Activated CD4-positive, alpha-beta T cell treated with anti-CD3 and anti-CD28 coated beads for 36 hours (primary cell): ENCODE measurements around the gene CAPRIN1. TPM values are rescaled to one million over a fixed set of nuclear protein-coding genes. Genes with fewer than 3 reads are reported as not detected.
"Not testable (repeated sequence)": the region's sequence is repeated elsewhere in the genome, so short reads cannot be mapped to it uniquely, and the experiment has no call there.

ENCODE experiments used
- ATAC-seq: fragments of 200-7000 bp; cut with Tn5 transposase; one replicate; pipeline ENCODE4 v1.10.0; 2021; ENCODE audit warnings: mild to moderate bottlenecking, moderate library complexity
- CTCF ChIA-PET: fragments of 350-600 bp; sonication (Branson Sonifier 250); formaldehyde crosslinking; loops from one replicate; lab custom pipeline; 2021; ENCODE audit warnings: antibody characterized with exemption; lab: Charles Lee
- POLR2A ChIA-PET: fragments of 350-600 bp; sonication (Branson Sonifier 250); formaldehyde crosslinking; loops from one replicate; lab custom pipeline; 2021; ENCODE audit warnings: antibody characterized with exemption, inconsistent platforms; lab: Charles Lee
- DNase-seq: peaks from one replicate; pipeline ENCODE4 v3.0.0-alpha.2; 2020
- H3K27ac Mint-ChIP-seq: one replicate; pipeline ENCODE4 v1.8.0; 2021; ENCODE audit warnings: mixed read lengths
- H3K27me3 Mint-ChIP-seq: one replicate; pipeline ENCODE4 v1.8.0; 2021; ENCODE audit warnings: mixed read lengths
- H3K36me3 Mint-ChIP-seq: one replicate; pipeline ENCODE4 v1.8.0; 2021; ENCODE audit warnings: low read depth, mixed read lengths
- H3K4me1 Mint-ChIP-seq: one replicate; pipeline ENCODE4 v1.8.0; 2021; ENCODE audit warnings: mixed read lengths
- H3K4me3 Mint-ChIP-seq: one replicate; pipeline ENCODE4 v1.8.0; 2021; ENCODE audit warnings: mild to moderate bottlenecking, moderate library complexity, mixed read lengths
- H3K9me3 Mint-ChIP-seq: one replicate; pipeline ENCODE4 v1.8.0; 2021; ENCODE audit warnings: low read depth, mixed read lengths
- intact Hi-C, 2 experiments: fragments of 100-400 bp; cut with DNase I in 1 of 2; cut with micrococcal nuclease in 1 of 2; formaldehyde crosslinking; loops; one replicate each; pipeline versions ENCODE4 v1.14.2 to v1.15.1; 2022 to 2024; cut with DNase I, micrococcal nuclease
- total RNA-seq, 2 experiments: library from RNA; stranded (reverse); gene quantifications; one replicate each; pipeline ENCODE4 v1.2.3, GENCODE V29; 2021

The CAPRIN1 gene
- total RNA-seq, 2 experiments from 2014 or later: 295 to 316 TPM

DNA sequence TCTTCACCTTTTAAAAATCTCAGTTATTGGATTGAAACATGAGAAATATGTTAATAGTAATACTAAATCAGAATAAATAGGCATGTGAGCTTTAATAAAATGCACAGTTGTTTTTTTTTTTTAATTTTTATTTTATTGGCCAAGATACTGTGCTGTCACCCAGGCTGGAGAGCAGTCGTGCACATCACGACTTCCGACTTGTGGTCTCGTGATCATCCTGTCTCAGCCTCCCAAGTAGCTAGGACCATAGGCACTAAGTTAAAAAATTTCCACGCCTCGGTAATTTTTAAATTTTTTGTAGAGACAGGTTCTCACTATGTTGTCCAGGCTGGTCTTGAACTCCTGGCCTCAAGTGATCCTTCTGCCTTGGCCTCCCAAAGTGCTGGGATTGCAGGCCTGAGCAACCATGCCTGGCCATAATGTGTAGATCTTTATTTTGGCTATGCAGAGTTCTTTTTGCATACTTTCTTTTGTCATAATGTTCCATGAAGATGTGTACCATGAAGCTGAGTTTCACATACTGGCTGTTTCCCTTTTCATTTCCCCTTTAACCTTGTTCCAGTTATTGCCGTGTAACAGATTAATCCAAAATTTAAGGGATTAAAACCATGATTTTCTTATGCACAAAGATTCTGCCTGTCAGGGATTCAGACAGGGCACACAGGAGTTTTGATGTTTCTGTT is 16.0 kb downstream of the CAPRIN1 start:
- no peak for ATAC-seq
- intact Hi-C loops: no loop called here
- DNase-seq: no peak
- Mint-ChIP-seq H3K4me3 (no peak overlapping the region), H3K9me3 (no peaks in the 10 kb centered on the region), H3K4me1 (peaks cover 62% of the 10 kb centered on the region), H3K27ac (peak overlapping the region; percentile 6), H3K27me3 (no peaks in the 10 kb centered on the region), H3K36me3 (peaks cover 44% of the 10 kb centered on the region)
- ChIA-PET POLR2A (interaction anchor here (0.6 to 1.0 kb wide), 3 partner anchors 8 to 620 kb away, joined by 3 to 4 read pairs (median 3); no protein-coding TSS in a partner anchor), CTCF (interaction anchor here (0.9 to 1.3 kb wide), 5 partner anchors 9 to 70 kb away, joined by 3 to 5 read pairs (median 4); partner anchors contain the start of gene NAT10)

DNA sequence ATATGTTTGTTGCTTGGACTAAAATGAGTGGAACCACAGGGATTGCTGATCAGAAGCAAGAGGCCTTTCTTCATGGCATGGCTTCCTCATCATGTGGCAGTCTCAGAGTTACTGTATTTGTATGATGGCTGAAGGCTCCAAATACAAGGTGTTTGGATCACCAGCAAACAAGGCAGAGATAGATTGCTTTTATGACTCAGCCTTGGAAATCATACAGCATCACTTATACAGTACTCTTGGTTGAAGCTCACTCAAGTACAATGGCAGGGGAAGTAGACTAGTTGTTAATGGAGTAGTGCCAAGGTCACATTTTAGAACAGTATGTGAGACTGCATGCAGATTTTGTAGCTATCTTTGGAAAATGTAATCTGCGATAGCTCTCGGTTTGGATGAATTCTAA is 16.6 kb downstream of the CAPRIN1 start:
- Mint-ChIP-seq H3K9me3 (no peaks in the 10 kb centered on the region), H3K27me3 (no peaks in the 10 kb centered on the region), H3K36me3 (peaks cover 44% of the 10 kb centered on the region), H3K4me1 (peaks cover 60% of the 10 kb centered on the region), H3K4me3 (no peak overlapping the region), H3K27ac (peak overlapping the region; percentile 6)
- POLR2A ChIA-PET: interaction anchor here (1.0 kb wide), 2 partner anchors 9 to 80 kb away, joined by 3 to 4 read pairs; no protein-coding TSS in a partner anchor
- CTCF ChIA-PET: interaction anchor here (0.9 to 1.3 kb wide), 5 partner anchors 8 to 71 kb away, joined by 3 to 5 read pairs (median 4); partner anchors contain the start of gene NAT10
- ATAC-seq (peak; percentile 67), DNase-seq (no peak)
- intact Hi-C loops: no loop called here

DNA sequence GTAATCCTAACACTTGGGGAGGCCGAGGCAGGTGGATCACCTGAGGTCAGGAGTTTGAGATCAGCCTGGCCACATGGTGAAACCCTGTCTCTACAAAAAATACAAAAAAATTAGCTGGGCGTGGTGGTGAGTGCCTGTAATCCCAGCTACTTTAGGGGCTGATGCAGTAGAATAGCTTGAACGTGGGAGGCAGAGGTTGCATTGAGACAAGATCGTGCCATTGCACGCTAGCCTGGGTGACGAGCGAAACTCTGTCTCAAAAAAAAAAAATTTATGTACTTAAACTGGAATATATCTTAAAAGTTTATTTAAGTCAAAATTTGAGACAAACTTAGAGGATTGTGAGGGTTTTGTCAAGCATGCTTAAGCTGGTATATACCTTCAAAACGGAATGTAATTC is 19.8 kb downstream of the CAPRIN1 start:
- ChIA-PET POLR2A (interaction anchor here (0.7 to 2.0 kb wide), 4 partner anchors 34 to 355 kb away, joined by 3 to 7 read pairs (median 4); partner anchors contain the start of gene NAT10), CTCF (interaction anchor here (0.6 to 1.3 kb wide), 3 partner anchors 34 to 348 kb away, joined by 3 read pairs; partner anchors contain the start of gene NAT10)
- DNase-seq, H3K27ac Mint-ChIP-seq, H3K27me3 Mint-ChIP-seq, ATAC-seq, H3K4me3 Mint-ChIP-seq, intact Hi-C loops, H3K9me3 Mint-ChIP-seq: not testable (repeated sequence)
- Mint-ChIP-seq H3K36me3 (peaks cover 51% of the 10 kb centered on the region), H3K4me1 (peaks cover 56% of the 10 kb centered on the region)

DNA sequence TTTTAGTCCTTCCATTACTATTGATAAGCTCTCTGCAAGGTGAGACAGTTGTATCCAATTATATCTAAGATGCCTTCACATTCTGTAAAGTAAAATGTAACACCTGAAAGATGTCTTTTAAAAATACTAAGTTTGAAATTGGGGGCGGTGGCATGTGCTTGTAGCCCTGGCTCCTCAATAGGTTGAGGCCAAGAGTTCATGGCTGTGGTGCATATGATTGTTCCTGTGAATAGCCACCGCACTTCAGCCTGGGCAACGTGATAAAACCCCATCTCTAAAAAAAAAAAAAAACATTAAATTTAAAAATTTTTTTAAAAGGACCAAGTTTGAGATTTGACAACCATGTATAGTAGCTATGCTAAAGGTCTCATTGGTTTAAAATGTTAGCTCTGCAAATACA is 20.5 kb downstream of the CAPRIN1 start:
- H3K27ac Mint-ChIP-seq: no peak overlapping the region
- ChIA-PET CTCF (interaction anchor here (0.6 to 1.3 kb wide), 3 partner anchors 33 to 348 kb away, joined by 3 read pairs; partner anchors contain the start of gene NAT10), POLR2A (interaction anchor here (0.7 kb wide), 2 partner anchors 84 to 356 kb away, joined by 3 to 7 read pairs; no protein-coding TSS in a partner anchor)
- H3K9me3 Mint-ChIP-seq: no peaks in the 10 kb centered on the region
- DNase-seq (no peak), ATAC-seq (no peak)
- H3K4me3 Mint-ChIP-seq: no peak overlapping the region
- H3K27me3 Mint-ChIP-seq: no peaks in the 10 kb centered on the region
- H3K4me1 Mint-ChIP-seq: peaks cover 53% of the 10 kb centered on the region
- peaks cover 51% of the 10 kb centered on the region for H3K36me3 Mint-ChIP-seq
- intact Hi-C loops: no loop called here

GRCh38 chr11:34072832-34073231 is 21.3 kb downstream of the CAPRIN1 start:
- CTCF ChIA-PET: interaction anchor here (0.8 kb wide), 1 partner anchor 9 kb away, joined by 3 read pairs; no protein-coding TSS in a partner anchor

DNA sequence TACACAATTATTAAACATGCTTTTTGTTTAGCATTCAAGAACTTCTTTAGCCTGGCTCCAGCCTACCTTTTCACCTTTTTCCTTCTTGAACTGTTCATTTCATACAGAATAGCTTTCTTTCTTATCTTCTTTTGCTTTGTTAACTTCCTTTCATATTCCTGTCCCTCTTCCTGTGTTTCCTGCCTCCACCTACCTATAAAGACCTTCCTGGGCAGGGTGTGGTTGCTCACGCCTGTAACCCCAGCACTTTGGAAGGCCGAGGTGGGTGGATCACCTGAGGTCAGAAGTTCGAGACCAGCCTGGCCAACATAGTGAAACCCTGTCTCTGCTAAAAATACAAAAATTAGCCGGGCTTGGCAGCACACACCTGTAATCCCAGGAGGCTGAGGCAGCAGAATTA is 22.9 kb downstream of the CAPRIN1 start:
- no peak overlapping the region for H3K4me3 Mint-ChIP-seq
- peaks cover 40% of the 10 kb centered on the region for H3K4me1 Mint-ChIP-seq
- no peak for DNase-seq
- H3K36me3 Mint-ChIP-seq: peaks cover 57% of the 10 kb centered on the region
- H3K9me3 Mint-ChIP-seq: no peaks in the 10 kb centered on the region
- peak overlapping the region; percentile 51 for H3K27ac Mint-ChIP-seq
- intact Hi-C loops: no loop called here
- ChIA-PET POLR2A (no interaction called here), CTCF (interaction anchor here (0.7 to 1.7 kb wide), 3 partner anchors 13 to 24 kb away, joined by 3 to 5 read pairs (median 3); no protein-coding TSS in a partner anchor)
- ATAC-seq: no peak
- no peaks in the 10 kb centered on the region for H3K27me3 Mint-ChIP-seq

More at GRCh38 chr11:34072832-34073231, 21.3 kb downstream of the CAPRIN1 start:
- no peaks in the 10 kb centered on the region for H3K27me3 Mint-ChIP-seq
- no peak for ATAC-seq
- H3K4me1 Mint-ChIP-seq: peaks cover 46% of the 10 kb centered on the region
- H3K9me3 Mint-ChIP-seq: no peaks in the 10 kb centered on the region
- intact Hi-C loops: no loop called here
- no peak overlapping the region for H3K4me3 Mint-ChIP-seq
- H3K27ac Mint-ChIP-seq: no peak overlapping the region
- H3K36me3 Mint-ChIP-seq: peaks cover 52% of the 10 kb centered on the region
- POLR2A ChIA-PET: no interaction called here
- no peak for DNase-seq

DNA sequence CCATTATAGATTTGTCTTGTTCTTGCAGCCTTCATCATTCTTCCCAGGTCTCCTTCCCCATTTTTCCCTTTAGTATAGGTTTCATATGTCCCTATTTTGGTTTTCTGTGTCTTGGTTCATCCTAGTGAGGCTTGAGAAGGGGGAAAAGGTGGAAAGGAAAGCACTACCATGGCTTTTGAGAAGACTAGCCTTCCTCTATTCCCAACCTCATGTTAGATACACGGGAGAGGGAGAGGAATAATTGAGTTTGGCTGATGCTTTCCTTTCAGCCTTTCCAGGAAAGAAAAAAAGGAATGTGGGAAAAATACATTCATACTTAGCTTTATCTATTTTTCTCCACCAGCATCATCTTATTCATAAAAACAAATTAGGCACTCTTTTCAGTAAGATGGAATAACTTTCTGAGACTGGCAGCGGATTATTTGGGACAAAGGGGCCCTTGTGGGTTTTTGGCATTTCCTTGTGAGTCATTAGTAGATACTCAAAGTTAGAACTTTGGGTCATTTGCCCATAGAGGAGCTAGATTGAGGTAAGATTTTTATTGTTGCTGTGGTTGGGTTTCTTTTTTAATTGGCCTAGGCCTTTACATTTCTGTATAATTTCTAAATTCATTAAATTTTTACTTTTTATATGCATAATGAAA is 23.8 kb downstream of the CAPRIN1 start:
- ChIA-PET CTCF (interaction anchor here (0.7 to 1.7 kb wide), 7 partner anchors 9 to 218 kb away, joined by 3 to 5 read pairs (median 4); no protein-coding TSS in a partner anchor), POLR2A (interaction anchor here (1.3 kb wide), 1 partner anchor 30 kb away, joined by 5 read pairs; the partner anchor contains the start of gene NAT10)
- DNase-seq (no peak), ATAC-seq (no peak)
- Mint-ChIP-seq H3K4me3 (no peak overlapping the region), H3K27me3 (no peaks in the 10 kb centered on the region), H3K9me3 (no peaks in the 10 kb centered on the region), H3K4me1 (peaks cover 33% of the 10 kb centered on the region), H3K36me3 (peaks cover 60% of the 10 kb centered on the region), H3K27ac (peak overlapping the region; percentile 11)
- intact Hi-C loops: no loop called here

GRCh38 chr11:34080609-34081008 is 29.1 kb downstream of the CAPRIN1 start:
- Mint-ChIP-seq H3K27ac (no peak overlapping the region), H3K4me3 (no peak overlapping the region), H3K36me3 (peaks cover 70% of the 10 kb centered on the region), H3K9me3 (no peaks in the 10 kb centered on the region), H3K4me1 (peaks cover 12% of the 10 kb centered on the region), H3K27me3 (no peaks in the 10 kb centered on the region)
- ChIA-PET CTCF (interaction anchor here (0.7 to 1.2 kb wide), 4 partner anchors 14 to 223 kb away, joined by 3 to 5 read pairs (median 3); no protein-coding TSS in a partner anchor), POLR2A (interaction anchor here (0.7 to 1.1 kb wide), 2 partner anchors 18 to 25 kb away, joined by 3 read pairs; partner anchors contain the start of gene NAT10)
- ATAC-seq (no peak), DNase-seq (no peak)
- intact Hi-C loops: no loop called here

DNA sequence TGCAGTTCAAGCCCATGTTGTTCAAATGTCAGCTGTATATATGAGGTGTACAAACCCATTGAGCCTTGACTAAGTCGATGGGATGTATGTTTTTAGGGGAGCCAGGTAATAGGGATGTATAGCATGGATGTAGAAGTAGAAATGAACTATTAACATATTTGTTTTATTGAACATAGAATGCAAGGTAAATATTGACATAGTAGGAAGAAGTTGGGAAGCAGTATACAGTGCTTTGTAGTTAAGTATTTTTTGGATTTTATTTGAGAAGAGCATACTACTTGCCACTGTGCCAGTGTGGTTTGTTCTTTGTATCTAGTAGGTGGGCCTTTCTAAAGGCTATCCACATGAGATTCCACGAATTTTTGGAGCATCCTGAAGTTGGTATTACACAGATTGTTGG is 33.1 kb downstream of the CAPRIN1 start:
- no peaks in the 10 kb centered on the region for H3K27me3 Mint-ChIP-seq
- no peak overlapping the region for H3K4me3 Mint-ChIP-seq
- ChIA-PET POLR2A (no interaction called here), CTCF (interaction anchor here (0.9 to 1.2 kb wide), 2 partner anchors 8 to 14 kb away, joined by 4 to 6 read pairs; no protein-coding TSS in a partner anchor)
- no peaks in the 10 kb centered on the region for H3K9me3 Mint-ChIP-seq
- H3K4me1 Mint-ChIP-seq: peaks cover 10% of the 10 kb centered on the region
- H3K36me3 Mint-ChIP-seq: peaks cover 70% of the 10 kb centered on the region
- no peak overlapping the region for H3K27ac Mint-ChIP-seq
- intact Hi-C loops: no loop called here
- DNase-seq (no peak), ATAC-seq (no peak)

GRCh38 chr11:34086554-34087283 is 35.2 kb downstream of the CAPRIN1 start:
- Mint-ChIP-seq H3K36me3 (peaks cover 69% of the 10 kb centered on the region), H3K4me3 (no peak overlapping the region), H3K9me3 (no peaks in the 10 kb centered on the region), H3K4me1 (peaks cover 10% of the 10 kb centered on the region), H3K27me3 (no peaks in the 10 kb centered on the region), H3K27ac (peak overlapping the region; percentile 55)
- DNase-seq (no peak), ATAC-seq (peak; percentile 26)
- CTCF ChIA-PET: interaction anchor here (0.6 to 1.4 kb wide), 6 partner anchors 9 to 55 kb away, joined by 3 to 5 read pairs (median 3); no protein-coding TSS in a partner anchor
- POLR2A ChIA-PET: no interaction called here
- intact Hi-C loops: loop anchor here in 1 of 2 experiments (1.0 kb wide), 1 partner anchor 31 kb away; no protein-coding TSS in a partner anchor
